Measurements from ENCODE around the gene ACOX3.

The ACOX3 gene

DNA sequence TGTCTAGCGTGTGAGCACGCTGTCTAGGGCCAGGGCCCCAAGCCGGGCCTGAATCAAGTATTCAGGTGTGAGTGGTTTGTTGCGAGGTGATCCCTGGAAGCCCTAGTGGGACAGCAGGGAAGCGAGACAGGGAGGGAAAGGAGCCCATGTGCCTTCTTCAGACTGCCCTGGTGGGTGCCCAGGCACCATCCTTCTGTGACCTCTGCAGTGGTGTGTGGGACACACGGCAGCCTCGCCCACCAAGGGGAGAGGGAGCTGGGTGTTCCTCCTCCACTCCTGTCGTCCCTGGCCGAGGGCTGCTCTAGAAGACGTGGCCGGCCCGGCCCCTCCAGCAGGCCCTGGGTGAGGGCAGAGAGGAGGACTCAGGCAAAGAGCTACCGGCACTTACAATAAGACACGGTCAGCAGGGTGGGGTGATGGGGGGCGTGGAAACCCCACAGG, 123.6 kb downstream of the ACOX3 start:
- DNase-seq, result no peak

Data from retina (tissue), 1 donor.